Measurements from ENCODE around the gene LZTS2.

DNA sequence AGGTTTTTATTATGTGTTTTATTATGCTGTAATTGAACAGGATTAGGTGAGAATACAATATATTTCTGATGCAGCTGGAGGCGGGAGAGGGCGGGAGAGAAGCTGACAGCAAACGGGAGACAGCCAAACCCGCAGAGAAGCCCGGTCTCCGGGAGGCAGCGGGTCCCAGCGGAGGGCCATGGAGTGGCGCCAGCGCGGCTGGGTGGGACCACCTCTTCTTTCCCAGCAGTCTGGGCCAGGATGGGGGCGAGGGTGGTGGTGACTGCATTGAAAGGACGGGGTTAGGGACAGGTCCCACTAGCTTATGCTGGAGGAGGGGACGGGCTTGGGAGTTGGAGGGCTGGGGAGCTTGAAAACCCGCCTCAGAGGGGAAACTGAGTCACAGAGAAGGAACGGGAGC lies 47.7 kb downstream of the LZTS2 start:
- TF ChIP-seq, protein P1, sequence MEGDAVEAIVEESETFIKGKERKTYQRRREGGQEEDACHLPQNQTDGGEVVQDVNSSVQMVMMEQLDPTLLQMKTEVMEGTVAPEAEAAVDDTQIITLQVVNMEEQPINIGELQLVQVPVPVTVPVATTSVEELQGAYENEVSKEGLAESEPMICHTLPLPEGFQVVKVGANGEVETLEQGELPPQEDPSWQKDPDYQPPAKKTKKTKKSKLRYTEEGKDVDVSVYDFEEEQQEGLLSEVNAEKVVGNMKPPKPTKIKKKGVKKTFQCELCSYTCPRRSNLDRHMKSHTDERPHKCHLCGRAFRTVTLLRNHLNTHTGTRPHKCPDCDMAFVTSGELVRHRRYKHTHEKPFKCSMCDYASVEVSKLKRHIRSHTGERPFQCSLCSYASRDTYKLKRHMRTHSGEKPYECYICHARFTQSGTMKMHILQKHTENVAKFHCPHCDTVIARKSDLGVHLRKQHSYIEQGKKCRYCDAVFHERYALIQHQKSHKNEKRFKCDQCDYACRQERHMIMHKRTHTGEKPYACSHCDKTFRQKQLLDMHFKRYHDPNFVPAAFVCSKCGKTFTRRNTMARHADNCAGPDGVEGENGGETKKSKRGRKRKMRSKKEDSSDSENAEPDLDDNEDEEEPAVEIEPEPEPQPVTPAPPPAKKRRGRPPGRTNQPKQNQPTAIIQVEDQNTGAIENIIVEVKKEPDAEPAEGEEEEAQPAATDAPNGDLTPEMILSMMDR (conservative IDR thresholded peaks at IDR 0.05; ENCODE audit: low read depth, low read length) = no peak
- TF ChIP-seq BHLHE40 (IDR thresholded peaks at IDR 0.05; ENCODE audit: low read depth, low read length) = no peak
- TF ChIP-seq MXI1 (IDR thresholded peaks at IDR 0.05; ENCODE audit: borderline replicate concordance, low read depth, low read length) = no peak
- no peak for TF ChIP-seq POLR2A (IDR thresholded peaks at IDR 0.05; ENCODE audit: low read depth, low read length)
- TF ChIP-seq FOS (IDR thresholded peaks at IDR 0.05; ENCODE audit: low read depth, low read length) = no peak
- no peak for TF ChIP-seq CHD1 (IDR thresholded peaks at IDR 0.05; ENCODE audit: low read depth, low read length)
- no peak for TF ChIP-seq MAZ (IDR thresholded peaks at IDR 0.05; ENCODE audit: borderline replicate concordance, low read depth, low read length)
- no peak for TF ChIP-seq RAD21 (IDR thresholded peaks at IDR 0.05; ENCODE audit: low read length)
- TF ChIP-seq, protein P2, sequence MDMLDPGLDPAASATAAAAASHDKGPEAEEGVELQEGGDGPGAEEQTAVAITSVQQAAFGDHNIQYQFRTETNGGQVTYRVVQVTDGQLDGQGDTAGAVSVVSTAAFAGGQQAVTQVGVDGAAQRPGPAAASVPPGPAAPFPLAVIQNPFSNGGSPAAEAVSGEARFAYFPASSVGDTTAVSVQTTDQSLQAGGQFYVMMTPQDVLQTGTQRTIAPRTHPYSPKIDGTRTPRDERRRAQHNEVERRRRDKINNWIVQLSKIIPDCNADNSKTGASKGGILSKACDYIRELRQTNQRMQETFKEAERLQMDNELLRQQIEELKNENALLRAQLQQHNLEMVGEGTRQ (IDR thresholded peaks at IDR 0.05; ENCODE audit: low read depth, low read length) = no peak
- TF ChIP-seq SMC3 (IDR thresholded peaks at IDR 0.05; ENCODE audit: low read depth, low read length) = no peak

All from IMR-90 (cell line).